HepG2 (cell line): ENCODE results near the gene EPHA6. TPM values are rescaled to one million over a fixed set of nuclear protein-coding genes. Genes with fewer than 3 reads are reported as not detected.

Source experiments
- ATAC-seq: fragments of 200-7000 bp; cut with Tn5 transposase; 3 replicates; pipeline ENCODE4 v1.9.1; 2020; ENCODE audit warnings: mild to moderate bottlenecking, moderate library complexity
- BruUV-seq: library from RNA; stranded (reverse); fragments of 400-500 nt; replicated peaks from 2 replicates; lab custom pipeline; 2021; lab: Mats Ljungman, UMichigan
- CTCF ChIA-PET: fragments of 300-600 bp; formaldehyde crosslinking; extraction: SDS; loops from one replicate; lab custom pipeline; 2021; ENCODE audit warnings: low total read pairs, inconsistent platforms, low intra/inter-chr PET ratio; lab: Yijun Ruan, JAX
- POLR2A ChIA-PET: fragments of 350-600 bp; sonication (Branson Sonifier 250); formaldehyde crosslinking; loops from one replicate; lab custom pipeline; 2020; ENCODE audit warnings: antibody characterized with exemption, inconsistent platforms; lab: Yijun Ruan, JAX
- DNase-seq: peaks from one replicate; pipeline ENCODE4 v3.0.0-alpha.2; 2015; ENCODE audit warnings: low spot score
- FAIRE-seq: peaks from 3 replicates; lab custom pipeline; 2011; peaks lifted over from hg19 to GRCh38; lab: Jason Lieb, UNC
- H2AFZ ChIP-seq: one replicate; pipeline ENCODE4 v1.6.1; 2011; ENCODE audit warnings: low read length, inconsistent platforms
- H3K27ac ChIP-seq: fragments of 300-600 bp; 3 replicates; pipeline ENCODE4 v1.8.0; 2011; ENCODE audit warnings: mixed run types, mild to moderate bottlenecking, mixed read lengths, low read length, inconsistent platforms; ENCODE audit not compliant: insufficient read depth; ENCODE audit errors: extremely low read length
- H3K27me3 ChIP-seq, 2 experiments: fragments of 200-600 bp in 1 of 2; 2 replicates in 1 of 2; 3 replicates in 1 of 2; pipeline versions ENCODE4 v1.6.0 to v1.8.0; 2011; ENCODE audit warnings: low read length in 2 of 2, mild to moderate bottlenecking in 2 of 2, moderate library complexity in 2 of 2, inconsistent platforms in 1 of 2; ENCODE audit not compliant: insufficient read depth in 2 of 2, control insufficient read depth in 1 of 2
- H3K36me3 ChIP-seq, 2 experiments: fragments of 200-600 bp in 1 of 2; replicated peaks in 1 of 2; 2 replicates in 1 of 2; 3 replicates in 1 of 2; pipeline versions ENCODE4 v1.5.1 to v1.8.0; 2011; ENCODE audit warnings: low read length in 2 of 2, inconsistent platforms in 1 of 2; ENCODE audit not compliant: insufficient read depth in 2 of 2, control insufficient read depth in 1 of 2
- H3K4me1 ChIP-seq: 2 replicates; pipeline ENCODE4 v1.5.1; 2012; ENCODE audit warnings: low read length, inconsistent platforms; ENCODE audit not compliant: insufficient read depth
- H3K4me2 ChIP-seq: 2 replicates; pipeline ENCODE4 v1.6.0; 2011; ENCODE audit warnings: low read depth, low read length, inconsistent platforms
- H3K4me3 ChIP-seq, 3 experiments: fragments of 200-600 bp in 1 of 3; sonication (generic), shearing (Covaris generic) in 1 of 3; replicated peaks in 1 of 3; 2 replicates each; pipeline ENCODE4 v1.5.1; 2011 to 2016; ENCODE audit warnings: low read length in 3 of 3, inconsistent platforms in 2 of 3, low read depth in 2 of 3, mild to moderate bottlenecking in 2 of 3, control low read depth in 1 of 3, mixed read lengths in 1 of 3; ENCODE audit not compliant: insufficient read depth in 1 of 3
- H3K79me2 ChIP-seq: one replicate; pipeline ENCODE4 v1.6.1; 2011; ENCODE audit warnings: low read length, inconsistent platforms; ENCODE audit not compliant: insufficient read depth
- H3K9ac ChIP-seq: 2 replicates; pipeline ENCODE4 v1.6.0; 2011; ENCODE audit warnings: mild to moderate bottlenecking, low read depth, low read length, inconsistent platforms; ENCODE audit not compliant: insufficient read depth
- H3K9me3 ChIP-seq: 2 replicates; pipeline ENCODE4 v1.5.1; 2012; ENCODE audit warnings: mild to moderate bottlenecking, low read length
- H4K20me1 ChIP-seq: 2 replicates; pipeline ENCODE4 v1.6.0; 2011; ENCODE audit warnings: inconsistent platforms, mild to moderate bottlenecking, low read length, moderate library complexity; ENCODE audit not compliant: insufficient read depth
- ATAD3A ChIP-seq: sonication (generic); formaldehyde crosslinking; IDR thresholded peaks from 2 replicates; pipeline ENCODE4 v1.4.0; 2020; ENCODE audit warnings: missing genetic modification reagents
- CHD4 ChIP-seq: fragments of 200-600 bp; sonication (generic); IDR thresholded peaks from 2 replicates; pipeline ENCODE4 v1.7.0; 2017; ENCODE audit warnings: mild to moderate bottlenecking, low read length, borderline replicate concordance
- ELF1 ChIP-seq: sonication (generic); formaldehyde crosslinking; IDR thresholded peaks from 2 replicates; pipeline ENCODE4 v1.4.0; 2020; ENCODE audit warnings: missing genetic modification reagents
- ISL2 ChIP-seq: sonication (generic); formaldehyde crosslinking; IDR thresholded peaks from 2 replicates; pipeline ENCODE4 v1.5.0; 2020; ENCODE audit warnings: missing genetic modification reagents
- SALL2 ChIP-seq: sonication (generic); formaldehyde crosslinking; IDR thresholded peaks from 2 replicates; pipeline ENCODE4 v1.8.1; 2023; ENCODE audit warnings: mild to moderate bottlenecking, missing genetic modification reagents, inconsistent platforms
- ZBTB20 ChIP-seq: sonication (generic); formaldehyde crosslinking; IDR thresholded peaks from 2 replicates; pipeline ENCODE4 v1.8.1; 2023; ENCODE audit warnings: missing genetic modification reagents, low read depth, mild to moderate bottlenecking, borderline replicate concordance
- ZNF501 ChIP-seq: sonication (generic); formaldehyde crosslinking; IDR thresholded peaks from 2 replicates; pipeline ENCODE4 v1.5.1; 2020; ENCODE audit warnings: mild to moderate bottlenecking, moderate library complexity, missing genetic modification reagents
- ZNF569 ChIP-seq: sonication (generic); formaldehyde crosslinking; IDR thresholded peaks from 2 replicates; pipeline ENCODE4 v1.5.0; 2020; ENCODE audit warnings: mild to moderate bottlenecking, missing genetic modification reagents, moderate library complexity, borderline replicate concordance
- ZNF616 ChIP-seq: sonication (generic); formaldehyde crosslinking; IDR thresholded peaks from 2 replicates; pipeline ENCODE4 v1.5.0; 2020; ENCODE audit warnings: low read depth, mild to moderate bottlenecking, missing genetic modification reagents
- ZNF766 ChIP-seq: sonication (generic); formaldehyde crosslinking; IDR thresholded peaks from 2 replicates; pipeline ENCODE4 v1.5.0; 2020; ENCODE audit warnings: missing genetic modification reagents, borderline replicate concordance
- WGBS: methylation state at CpG from one replicate; pipeline ENCODE4 v1.1.6; 2017; ENCODE audit warnings: low lambda C conversion rate; 5-methylcytosine and 5-hydroxymethylcytosine counted together
- in situ Hi-C: cut with HindIII; loops from 2 replicates; pipeline ENCODE4 v1.10.0; 2017; ENCODE audit warnings: low pct_unique_long_range_greater_than_20kb; ENCODE audit not compliant: extremely low pct_ligation_motif_present
- intact Hi-C: fragments of 100-400 bp; cut with micrococcal nuclease; formaldehyde crosslinking; loops from one replicate; pipeline ENCODE4 v1.10.0; 2022; ENCODE audit not compliant: unreplicated experiment
- polyA plus RNA-seq, 8 experiments: library from polyadenylated mRNA; depleted of rRNA in 3 of 8; stranded (reverse) in 7 of 8; unstranded in 1 of 8; fragments of >200 nt; fragmentation: Illumina TruSeq in 4 of 8; extraction: Trizol in 4 of 8; gene quantifications; 2 replicates each; pipeline versions ENCODE4 v1.2.1 to v1.2.3, GENCODE V29; 2011 to 2016; ENCODE audit warnings: low read depth in 4 of 8, missing spikeins in 1 of 8, mixed read lengths in 1 of 8; ENCODE audit not compliant: insufficient read depth in 1 of 8
- total RNA-seq, 5 experiments: library from RNA; depleted of rRNA; stranded (reverse); fragments of >200 nt; fragmentation: Illumina TruSeq; extraction: Trizol; gene quantifications; 2 replicates each; pipeline ENCODE4 v1.2.3, GENCODE V29; 2016; ENCODE audit warnings: low read depth in 1 of 5
- TF ChIP-seq, protein P1 (sequence below): sonication (generic); formaldehyde crosslinking; IDR thresholded peaks from 2 replicates; pipeline ENCODE4 v1.4.0; 2020; ENCODE audit warnings: missing genetic modification reagents, borderline replicate concordance
- TF ChIP-seq, protein P2 (sequence below): IDR thresholded peaks from 2 replicates; pipeline ENCODE4 v1.6.1; 2018; ENCODE audit warnings: missing genetic modification reagents
- TF ChIP-seq, protein P3 (sequence below): sonication (generic); formaldehyde crosslinking; IDR thresholded peaks from 2 replicates; pipeline ENCODE4 v1.4.0; 2020; ENCODE audit warnings: mild to moderate bottlenecking, missing genetic modification reagents
- TF ChIP-seq, protein P4 (sequence below): sonication (generic); formaldehyde crosslinking; IDR thresholded peaks from 2 replicates; pipeline ENCODE4 v1.8.1; 2023; ENCODE audit warnings: mild to moderate bottlenecking, missing genetic modification reagents

EPHA6 gene
- total and polyA plus RNA-seq, 2 of the 13 experiments (the other 11 are each of a cell fraction or from before 2014, with no cell fraction given), result not detected

DNA sequence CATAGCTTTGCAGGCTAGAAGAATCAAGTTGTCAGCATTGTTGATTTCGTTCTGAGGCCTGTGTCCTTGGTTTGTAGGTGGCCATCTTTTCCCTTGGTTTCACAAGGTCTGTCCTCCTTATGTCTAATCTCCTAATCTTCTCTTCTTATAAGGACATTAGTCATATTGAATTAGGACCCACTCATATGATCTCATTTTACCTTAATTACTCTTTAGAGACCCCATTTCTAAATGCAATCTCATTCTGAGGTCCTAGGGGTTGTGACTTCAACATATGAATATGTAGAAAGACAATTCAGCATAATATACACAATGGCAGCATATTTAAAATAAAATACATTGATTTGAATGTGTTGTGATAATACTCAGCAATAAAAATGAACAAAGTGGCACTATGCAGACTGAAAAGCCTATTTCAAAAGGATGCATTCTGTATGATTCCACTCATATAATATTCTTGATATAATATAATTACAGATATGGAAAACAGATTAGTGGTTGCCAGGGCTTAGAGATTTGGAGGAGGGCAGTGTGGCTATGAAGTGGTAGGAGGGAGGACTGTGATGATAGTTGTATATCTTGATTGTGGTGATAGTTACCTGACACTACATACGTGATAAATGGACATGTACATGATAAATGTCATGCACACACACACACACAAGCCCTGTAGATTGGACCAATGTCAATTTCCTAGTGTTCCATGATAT, 431.0 kb downstream of the EPHA6 start:
- FAIRE-seq, result no peak
- POLR2A ChIA-PET, result no interaction called here
- Histone ChIP-seq H3K4me2 (no peak overlapping the region), H3K79me2 (no peaks in the 10 kb centered on the region), H3K4me1 (no peaks in the 10 kb centered on the region), H3K4me3 (no peak overlapping the region), H3K9ac (no peak overlapping the region), H4K20me1 (no peaks in the 10 kb centered on the region), H3K36me3 (no peaks in the 10 kb centered on the region), H3K27me3 (no peaks in the 10 kb centered on the region), H2AFZ (no peak overlapping the region)
- ATAC-seq, result no peak
- BruUV-seq, result no TSS peak
- intact Hi-C loops, result no loop called here
- TF ChIP-seq CHD4, result no peak
- no peak for TF ChIP-seq ATAD3A (CRISPR knock-in tag)
- TF ChIP-seq ZNF569 (CRISPR knock-in tag), result no peak
- TF ChIP-seq ZNF766, result no peak
- TF ChIP-seq SALL2, result no peak
- TF ChIP-seq, protein P1, sequence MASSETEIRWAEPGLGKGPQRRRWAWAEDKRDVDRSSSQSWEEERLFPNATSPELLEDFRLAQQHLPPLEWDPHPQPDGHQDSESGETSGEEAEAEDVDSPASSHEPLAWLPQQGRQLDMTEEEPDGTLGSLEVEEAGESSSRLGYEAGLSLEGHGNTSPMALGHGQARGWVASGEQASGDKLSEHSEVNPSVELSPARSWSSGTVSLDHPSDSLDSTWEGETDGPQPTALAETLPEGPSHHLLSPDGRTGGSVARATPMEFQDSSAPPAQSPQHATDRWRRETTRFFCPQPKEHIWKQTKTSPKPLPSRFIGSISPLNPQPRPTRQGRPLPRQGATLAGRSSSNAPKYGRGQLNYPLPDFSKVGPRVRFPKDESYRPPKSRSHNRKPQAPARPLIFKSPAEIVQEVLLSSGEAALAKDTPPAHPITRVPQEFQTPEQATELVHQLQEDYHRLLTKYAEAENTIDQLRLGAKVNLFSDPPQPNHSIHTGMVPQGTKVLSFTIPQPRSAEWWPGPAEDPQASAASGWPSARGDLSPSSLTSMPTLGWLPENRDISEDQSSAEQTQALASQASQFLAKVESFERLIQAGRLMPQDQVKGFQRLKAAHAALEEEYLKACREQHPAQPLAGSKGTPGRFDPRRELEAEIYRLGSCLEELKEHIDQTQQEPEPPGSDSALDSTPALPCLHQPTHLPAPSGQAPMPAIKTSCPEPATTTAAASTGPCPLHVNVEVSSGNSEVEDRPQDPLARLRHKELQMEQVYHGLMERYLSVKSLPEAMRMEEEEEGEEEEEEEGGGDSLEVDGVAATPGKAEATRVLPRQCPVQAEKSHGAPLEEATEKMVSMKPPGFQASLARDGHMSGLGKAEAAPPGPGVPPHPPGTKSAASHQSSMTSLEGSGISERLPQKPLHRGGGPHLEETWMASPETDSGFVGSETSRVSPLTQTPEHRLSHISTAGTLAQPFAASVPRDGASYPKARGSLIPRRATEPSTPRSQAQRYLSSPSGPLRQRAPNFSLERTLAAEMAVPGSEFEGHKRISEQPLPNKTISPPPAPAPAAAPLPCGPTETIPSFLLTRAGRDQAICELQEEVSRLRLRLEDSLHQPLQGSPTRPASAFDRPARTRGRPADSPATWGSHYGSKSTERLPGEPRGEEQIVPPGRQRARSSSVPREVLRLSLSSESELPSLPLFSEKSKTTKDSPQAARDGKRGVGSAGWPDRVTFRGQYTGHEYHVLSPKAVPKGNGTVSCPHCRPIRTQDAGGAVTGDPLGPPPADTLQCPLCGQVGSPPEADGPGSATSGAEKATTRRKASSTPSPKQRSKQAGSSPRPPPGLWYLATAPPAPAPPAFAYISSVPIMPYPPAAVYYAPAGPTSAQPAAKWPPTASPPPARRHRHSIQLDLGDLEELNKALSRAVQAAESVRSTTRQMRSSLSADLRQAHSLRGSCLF (CRISPR knock-in tag), result no peak
- TF ChIP-seq, protein P2, sequence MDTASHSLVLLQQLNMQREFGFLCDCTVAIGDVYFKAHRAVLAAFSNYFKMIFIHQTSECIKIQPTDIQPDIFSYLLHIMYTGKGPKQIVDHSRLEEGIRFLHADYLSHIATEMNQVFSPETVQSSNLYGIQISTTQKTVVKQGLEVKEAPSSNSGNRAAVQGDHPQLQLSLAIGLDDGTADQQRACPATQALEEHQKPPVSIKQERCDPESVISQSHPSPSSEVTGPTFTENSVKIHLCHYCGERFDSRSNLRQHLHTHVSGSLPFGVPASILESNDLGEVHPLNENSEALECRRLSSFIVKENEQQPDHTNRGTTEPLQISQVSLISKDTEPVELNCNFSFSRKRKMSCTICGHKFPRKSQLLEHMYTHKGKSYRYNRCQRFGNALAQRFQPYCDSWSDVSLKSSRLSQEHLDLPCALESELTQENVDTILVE (CRISPR knock-in tag), result no peak
- TF ChIP-seq ZNF616 (CRISPR knock-in tag), result no peak
- TF ChIP-seq ZNF501 (CRISPR knock-in tag), result no peak
- no peak for TF ChIP-seq ZBTB20
- no peak for TF ChIP-seq ELF1 (CRISPR knock-in tag)
- TF ChIP-seq, protein P3, sequence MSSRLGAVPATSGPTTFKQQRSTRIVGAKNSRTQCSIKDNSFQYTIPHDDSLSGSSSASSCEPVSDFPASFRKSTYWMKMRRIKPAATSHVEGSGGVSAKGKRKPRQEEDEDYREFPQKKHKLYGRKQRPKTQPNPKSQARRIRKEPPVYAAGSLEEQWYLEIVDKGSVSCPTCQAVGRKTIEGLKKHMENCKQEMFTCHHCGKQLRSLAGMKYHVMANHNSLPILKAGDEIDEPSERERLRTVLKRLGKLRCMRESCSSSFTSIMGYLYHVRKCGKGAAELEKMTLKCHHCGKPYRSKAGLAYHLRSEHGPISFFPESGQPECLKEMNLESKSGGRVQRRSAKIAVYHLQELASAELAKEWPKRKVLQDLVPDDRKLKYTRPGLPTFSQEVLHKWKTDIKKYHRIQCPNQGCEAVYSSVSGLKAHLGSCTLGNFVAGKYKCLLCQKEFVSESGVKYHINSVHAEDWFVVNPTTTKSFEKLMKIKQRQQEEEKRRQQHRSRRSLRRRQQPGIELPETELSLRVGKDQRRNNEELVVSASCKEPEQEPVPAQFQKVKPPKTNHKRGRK, result no peak
- TF ChIP-seq, protein P4, sequence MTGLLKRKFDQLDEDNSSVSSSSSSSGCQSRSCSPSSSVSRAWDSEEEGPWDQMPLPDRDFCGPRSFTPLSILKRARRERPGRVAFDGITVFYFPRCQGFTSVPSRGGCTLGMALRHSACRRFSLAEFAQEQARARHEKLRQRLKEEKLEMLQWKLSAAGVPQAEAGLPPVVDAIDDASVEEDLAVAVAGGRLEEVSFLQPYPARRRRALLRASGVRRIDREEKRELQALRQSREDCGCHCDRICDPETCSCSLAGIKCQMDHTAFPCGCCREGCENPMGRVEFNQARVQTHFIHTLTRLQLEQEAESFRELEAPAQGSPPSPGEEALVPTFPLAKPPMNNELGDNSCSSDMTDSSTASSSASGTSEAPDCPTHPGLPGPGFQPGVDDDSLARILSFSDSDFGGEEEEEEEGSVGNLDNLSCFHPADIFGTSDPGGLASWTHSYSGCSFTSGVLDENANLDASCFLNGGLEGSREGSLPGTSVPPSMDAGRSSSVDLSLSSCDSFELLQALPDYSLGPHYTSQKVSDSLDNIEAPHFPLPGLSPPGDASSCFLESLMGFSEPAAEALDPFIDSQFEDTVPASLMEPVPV (CRISPR knock-in tag), result no peak
- TF ChIP-seq ISL2 (CRISPR knock-in tag), result no peak
- TF ChIP-seq, all 625 proteins: peak for 0
- WGBS, result 0% methylated on average over 2 of the region's 2 CpGs
- Histone ChIP-seq H3K27ac (no peak overlapping the region), H3K9me3 (no peaks in the 10 kb centered on the region)
- no peak for DNase-seq
- CTCF ChIA-PET, result no interaction called here
- in situ Hi-C loops, result no loop called here
